Muscle layer of duodenum (tissue), 2 donors: ENCODE data around the gene ATP6V0A4.
"Not testable (repeated sequence)": the region's sequence is repeated elsewhere in the genome, so short reads cannot be mapped to it uniquely, and the experiment has no call there.

Source experiments
- H3K27ac ChIP-seq: one replicate; pipeline ENCODE4 v1.7.0; 2013; ENCODE audit warnings: mild to moderate bottlenecking, low read length
- H3K27me3 ChIP-seq: one replicate; pipeline ENCODE4 v1.7.0; 2013; ENCODE audit warnings: low read depth, mild to moderate bottlenecking, control low read depth, low read length
- H3K36me3 ChIP-seq, 2 donors: one replicate each; pipeline ENCODE4 v1.7.0; 2013; ENCODE audit warnings: low read length in 2 of 2, control low read depth in 1 of 2, mild to moderate bottlenecking in 1 of 2; ENCODE audit not compliant: insufficient read depth in 2 of 2, control insufficient read depth in 1 of 2
- H3K4me1 ChIP-seq, 2 donors: one replicate each; pipeline ENCODE4 v1.7.0; 2013; ENCODE audit warnings: low read length in 2 of 2, mild to moderate bottlenecking in 2 of 2, control low read depth in 1 of 2, moderate library complexity in 1 of 2; ENCODE audit not compliant: insufficient read depth in 2 of 2, control insufficient read depth in 1 of 2
- H3K4me3 ChIP-seq, 2 donors: one replicate each; pipeline ENCODE4 v1.7.0; 2013; ENCODE audit warnings: low read length in 2 of 2, low read depth in 1 of 2, mild to moderate bottlenecking in 1 of 2
- H3K9me3 ChIP-seq, 2 donors: one replicate each; pipeline ENCODE4 v1.7.0; 2013; ENCODE audit warnings: low read length in 2 of 2, control low read depth in 1 of 2, mild to moderate bottlenecking in 1 of 2; ENCODE audit not compliant: control insufficient read depth in 1 of 2
- donor health status: healthy.

The ATP6V0A4 gene

GRCh38 chr7:138697535-138698182 lies 100.3 kb downstream of the ATP6V0A4 start:
- H3K27ac ChIP-seq: no peak overlapping the region
- H3K9me3 ChIP-seq: no peaks in the 10 kb centered on the region

GRCh38 chr7:138695776-138696175 lies 102.2 kb downstream of the ATP6V0A4 start:
- H3K36me3 ChIP-seq, H3K4me1 ChIP-seq, H3K27me3 ChIP-seq, H3K4me3 ChIP-seq, H3K9me3 ChIP-seq, H3K27ac ChIP-seq: not testable (repeated sequence)

More at GRCh38 chr7:138697535-138698182, 100.3 kb downstream of the ATP6V0A4 start:
- H3K36me3 ChIP-seq: no peaks in the 10 kb centered on the region
- H3K4me1 ChIP-seq: no peaks in the 10 kb centered on the region
- no peak overlapping the region for H3K4me3 ChIP-seq
- H3K27me3 ChIP-seq: no peaks in the 10 kb centered on the region

GRCh38 chr7:138695106-138695505 lies 102.9 kb downstream of the ATP6V0A4 start:
- Histone ChIP-seq H3K4me3 (no peak overlapping the region), H3K4me1 (no peaks in the 10 kb centered on the region), H3K9me3 (no peaks in the 10 kb centered on the region), H3K27me3 (no peaks in the 10 kb centered on the region), H3K27ac (no peak overlapping the region), H3K36me3 (no peaks in the 10 kb centered on the region)

- Histone ChIP-seq H3K9me3 (no peaks in the 10 kb centered on the region), H3K27ac (no peak overlapping the region), H3K36me3 (no peaks in the 10 kb centered on the region), H3K27me3 (no peaks in the 10 kb centered on the region), H3K4me1 (no peaks in the 10 kb centered on the region), H3K4me3 (no peak overlapping the region)
Measured at GRCh38 chr7:138691178-138691577, 106.8 kb downstream of the ATP6V0A4 start.

GRCh38 chr7:138690495-138690894 lies 107.5 kb downstream of the ATP6V0A4 start:
- Histone ChIP-seq H3K27ac (no peak overlapping the region), H3K9me3 (no peaks in the 10 kb centered on the region), H3K4me1 (no peaks in the 10 kb centered on the region), H3K4me3 (no peak overlapping the region), H3K36me3 (no peaks in the 10 kb centered on the region), H3K27me3 (no peaks in the 10 kb centered on the region)

GRCh38 chr7:138688037-138688436 lies 110.0 kb downstream of the ATP6V0A4 start:
- H3K36me3 ChIP-seq, H3K27ac ChIP-seq, H3K9me3 ChIP-seq, H3K4me1 ChIP-seq, H3K27me3 ChIP-seq, H3K4me3 ChIP-seq: not testable (repeated sequence)

GRCh38 chr7:138684340-138684739 lies 113.7 kb downstream of the ATP6V0A4 start:
- H3K27me3 ChIP-seq: no peaks in the 10 kb centered on the region
- no peak overlapping the region for H3K27ac ChIP-seq
- no peaks in the 10 kb centered on the region for H3K36me3 ChIP-seq
- no peaks in the 10 kb centered on the region for H3K9me3 ChIP-seq
- H3K4me3 ChIP-seq: no peak overlapping the region
- H3K4me1 ChIP-seq: no peaks in the 10 kb centered on the region

- Histone ChIP-seq H3K27me3 (no peaks in the 10 kb centered on the region), H3K36me3 (no peaks in the 10 kb centered on the region), H3K4me3 (no peak overlapping the region), H3K4me1 (no peaks in the 10 kb centered on the region), H3K9me3 (no peaks in the 10 kb centered on the region), H3K27ac (no peak overlapping the region)
Measured at GRCh38 chr7:138679793-138680192, 118.2 kb downstream of the ATP6V0A4 start.

GRCh38 chr7:138670594-138670993 lies 127.4 kb downstream of the ATP6V0A4 start:
- Histone ChIP-seq H3K4me1 (no peaks in the 10 kb centered on the region), H3K36me3 (no peaks in the 10 kb centered on the region), H3K27ac (no peak overlapping the region), H3K27me3 (peaks cover 5% of the 10 kb centered on the region), H3K9me3 (no peaks in the 10 kb centered on the region), H3K4me3 (no peak overlapping the region)

- H3K27ac ChIP-seq: no peak overlapping the region
Measured at GRCh38 chr7:138669364-138669763, 128.6 kb downstream of the ATP6V0A4 start.

GRCh38 chr7:138668946-138669345 lies 129.1 kb downstream of the ATP6V0A4 start:
- H3K36me3 ChIP-seq: no peaks in the 10 kb centered on the region
- H3K27me3 ChIP-seq: peaks cover 5% of the 10 kb centered on the region
- peaks cover 0 to 6% of the 10 kb centered on the region in 2 donors for H3K4me1 ChIP-seq
- H3K9me3 ChIP-seq: no peaks in the 10 kb centered on the region
- no peak overlapping the region for H3K27ac ChIP-seq
- no peak overlapping the region for H3K4me3 ChIP-seq

More at GRCh38 chr7:138669364-138669763, 128.6 kb downstream of the ATP6V0A4 start:
- Histone ChIP-seq H3K4me3 (no peak overlapping the region), H3K4me1 (peaks cover 0 to 2% of the 10 kb centered on the region in 2 donors), H3K36me3 (no peaks in the 10 kb centered on the region), H3K9me3 (no peaks in the 10 kb centered on the region), H3K27me3 (peaks cover 5% of the 10 kb centered on the region)

- H3K4me3 ChIP-seq: no peak overlapping the region
- H3K9me3 ChIP-seq: no peaks in the 10 kb centered on the region
Measured at GRCh38 chr7:138668229-138668596, 129.8 kb downstream of the ATP6V0A4 start.

More at GRCh38 chr7:138668229-138668596, 129.8 kb downstream of the ATP6V0A4 start:
- H3K4me1 ChIP-seq: peaks cover 0 to 6% of the 10 kb centered on the region in 2 donors
- H3K36me3 ChIP-seq: no peaks in the 10 kb centered on the region
- H3K27me3 ChIP-seq: peaks cover 5% of the 10 kb centered on the region
- no peak overlapping the region for H3K27ac ChIP-seq
